Activated gamma-delta T cell (primary cell): ENCODE measurements around the gene BIK.
"Not testable (repeated sequence)": the region's sequence is repeated elsewhere in the genome, so short reads cannot be mapped to it uniquely, and the experiment has no call there.

Source experiments
- DNase-seq: peaks from one replicate; lab custom pipeline; 2025; lab: John Stamatoyannopoulos, UW

Gene BIK

GRCh38 chr22:43104950-43105349, 5.6 kb upstream of the BIK start:
- DNase-seq = not testable (repeated sequence)

- no peak for DNase-seq
These were observed 4.2 kb upstream of the BIK start for GRCh38 chr22:43106302-43106701.

- no peak for DNase-seq
These were observed 1.0 kb upstream of the BIK start for GRCh38 chr22:43109511-43109910.

GRCh38 chr22:43109921-43110443, 568 bp upstream of the BIK start:
- no peak for DNase-seq

GRCh38 chr22:43110927-43111623, 525 bp downstream of the BIK start:
- no peak for DNase-seq

- DNase-seq = no peak
These were observed 3.1 kb downstream of the BIK start for GRCh38 chr22:43113526-43114251.

- no peak for DNase-seq
These were observed 4.4 kb downstream of the BIK start for GRCh38 chr22:43114958-43115357.

- DNase-seq = no peak
These were observed 6.4 kb downstream of the BIK start for GRCh38 chr22:43116932-43117331.

GRCh38 chr22:43118024-43118849, 7.7 kb downstream of the BIK start:
- DNase-seq = no peak

GRCh38 chr22:43118953-43119458, 8.5 kb downstream of the BIK start:
- no peak for DNase-seq

- no peak for DNase-seq
These were observed 16.1 kb downstream of the BIK start for GRCh38 chr22:43126501-43127165.

GRCh38 chr22:43127166-43127908, 16.8 kb downstream of the BIK start:
- no peak for DNase-seq

- DNase-seq = no peak
These were observed 17.6 kb downstream of the BIK start for GRCh38 chr22:43128116-43128515.

- DNase-seq = no peak
These were observed 18.4 kb downstream of the BIK start for GRCh38 chr22:43128928-43129424.

- no peak for DNase-seq
These were observed 19.2 kb downstream of the BIK start for GRCh38 chr22:43129426-43130425.

GRCh38 chr22:43131773-43132501, 21.4 kb downstream of the BIK start:
- no peak for DNase-seq

GRCh38 chr22:43133401-43133800, 22.9 kb downstream of the BIK start:
- no peak for DNase-seq

GRCh38 chr22:43134553-43134952, 24.0 kb downstream of the BIK start:
- no peak for DNase-seq

GRCh38 chr22:43135565-43135964, 25.0 kb downstream of the BIK start:
- DNase-seq = no peak
